HG03378 (cell line): ENCODE data around the gene FPR1.
"Not testable (repeated sequence)": the region's sequence is repeated elsewhere in the genome, so short reads cannot be mapped to it uniquely, and the experiment has no call there.

Source experiments
- ATAC-seq: cut with Tn5 transposase; IDR thresholded peaks from one replicate; pipeline ENCODE4 v1.9.1; 2021; ENCODE audit warnings: mild to moderate bottlenecking, moderate library complexity; ENCODE audit not compliant: unreplicated experiment

FPR1 gene

GRCh38 chr19:51738523-51738922, 13.2 kb downstream of the FPR1 start:
- not testable (repeated sequence) for ATAC-seq

GRCh38 chr19:51737924-51738323, 13.8 kb downstream of the FPR1 start:
- ATAC-seq = no peak

- no peak for ATAC-seq
Observed at GRCh38 chr19:51737389-51737788, 14.3 kb downstream of the FPR1 start.

- ATAC-seq = no peak
Observed at GRCh38 chr19:51735759-51736449, 15.8 kb downstream of the FPR1 start.

- ATAC-seq = no peak
Observed at GRCh38 chr19:51733742-51734522, 17.7 kb downstream of the FPR1 start.

GRCh38 chr19:51729781-51730180, 21.9 kb downstream of the FPR1 start:
- no peak for ATAC-seq

GRCh38 chr19:51727349-51727880, 24.3 kb downstream of the FPR1 start:
- no peak for ATAC-seq

- ATAC-seq = no peak
Observed at GRCh38 chr19:51726049-51726448, 25.6 kb downstream of the FPR1 start.

GRCh38 chr19:51724543-51724942, 27.1 kb downstream of the FPR1 start:
- no peak for ATAC-seq

- ATAC-seq = no peak
Observed at GRCh38 chr19:51722492-51722891, 29.2 kb downstream of the FPR1 start.

- ATAC-seq = no peak
Observed at GRCh38 chr19:51721905-51722304, 29.8 kb downstream of the FPR1 start.

GRCh38 chr19:51719251-51719988, 32.3 kb downstream of the FPR1 start:
- no peak for ATAC-seq

GRCh38 chr19:51716925-51717324, 34.8 kb downstream of the FPR1 start:
- ATAC-seq = no peak

- ATAC-seq = no peak
Observed at GRCh38 chr19:51715850-51716249, 35.8 kb downstream of the FPR1 start.

- no peak for ATAC-seq
Observed at GRCh38 chr19:51714848-51715247, 36.8 kb downstream of the FPR1 start.

- no peak for ATAC-seq
Observed at GRCh38 chr19:51713319-51714285, 38.1 kb downstream of the FPR1 start.

GRCh38 chr19:51712461-51713081, 39.1 kb downstream of the FPR1 start:
- ATAC-seq = no peak

GRCh38 chr19:51711702-51712101, 40.0 kb downstream of the FPR1 start:
- no peak for ATAC-seq

- no peak for ATAC-seq
Observed at GRCh38 chr19:51710163-51710562, 41.5 kb downstream of the FPR1 start.

- no peak for ATAC-seq
Observed at GRCh38 chr19:51709575-51709974, 42.1 kb downstream of the FPR1 start.
